ENCODE measurements around the gene TNNT3. TPM values are rescaled to one million over a fixed set of nuclear protein-coding genes. Genes with fewer than 3 reads are reported as not detected.
A peak's percentile ranks its signal among the peaks of the same experiment; 100 is the strongest.

TNNT3 gene
- total RNA-seq, 8 experiments from 2014 or later, result 0.11 to 25.9 (median 3.6) TPM; not detected in 3

- peaks cover under 1 to 23% of the 10 kb centered on the region in 2 donors for H3K4me1 ChIP-seq (replicated peaks in 1 of 2)
- no peak overlapping the region for H3K4me3 ChIP-seq
- H3K27ac ChIP-seq, result no peak overlapping the region
- in situ Hi-C loops (cut with MboI; ENCODE audit: low pct_unique_long_range_greater_than_20kb in 2 of 9, low sequenced_read_pairs in 9 of 9, unreplicated experiment in 9 of 9), result loop anchor here in 1 of 9 experiments (25.0 kb wide), 1 partner anchor 285 kb away; the partner anchor contains the start of genes INS and TH
- no peak for ATAC-seq (replicated peaks in 6 of 8)
- WGBS, 10 experiments, result 0 to 95% (median 63%) methylated on average over 1 to 8 of the region's 33 CpGs; no CpG with 5 or more reads in 6 of the 10 experiments
Observed at GRCh38 chr11:1877211-1878136, 42.0 kb upstream of the TNNT3 start.

DNA sequence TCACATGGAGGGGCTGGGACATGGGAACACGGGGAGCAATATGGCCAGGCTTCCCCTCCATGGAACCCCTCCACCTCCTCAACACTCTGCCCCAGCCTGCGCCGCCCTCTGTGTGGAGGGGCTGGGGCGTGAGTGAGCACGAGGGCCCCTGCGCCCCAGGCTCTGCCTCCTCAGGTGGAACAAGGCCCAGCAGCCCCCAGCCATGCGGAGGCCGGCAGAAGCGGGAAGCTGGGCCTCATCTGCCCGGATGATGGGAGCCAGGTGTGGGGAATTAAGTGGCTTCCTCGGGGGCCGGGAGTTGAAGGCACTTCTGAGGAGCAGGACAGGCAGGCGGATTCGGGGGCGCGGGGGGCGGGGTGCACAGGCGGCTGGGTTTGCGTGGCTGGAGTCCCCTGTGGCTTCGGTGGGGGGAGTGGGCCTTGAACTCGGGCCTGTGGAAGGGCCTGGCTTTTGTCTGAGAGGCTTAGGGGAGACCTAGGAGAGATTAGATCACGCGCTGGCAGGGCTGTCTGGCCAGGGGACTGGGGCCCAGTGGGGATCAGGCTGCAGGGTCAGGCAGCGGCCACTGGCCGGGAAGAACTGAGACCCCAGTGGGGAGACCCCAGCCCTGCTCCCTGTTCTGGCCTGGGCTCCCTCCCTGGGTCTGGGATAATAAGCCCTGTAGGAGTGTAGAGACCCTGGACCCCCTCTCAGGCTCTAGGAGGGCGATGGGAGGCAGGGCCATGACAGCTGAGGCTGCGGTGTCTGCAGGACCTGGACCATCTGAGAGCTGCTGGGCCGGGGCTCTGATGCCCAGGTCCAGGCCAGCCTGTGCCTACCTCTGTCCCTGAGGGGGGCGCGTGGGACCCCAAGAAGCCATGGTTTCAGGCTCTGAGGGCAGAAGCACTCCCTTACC is 41.1 kb upstream of the TNNT3 start:
- in situ Hi-C loops (cut with MboI; ENCODE audit: low pct_unique_long_range_greater_than_20kb in 2 of 9, low sequenced_read_pairs in 9 of 9, unreplicated experiment in 9 of 9), result loop anchor here in 1 of 9 experiments (25.0 kb wide), 1 partner anchor 284 kb away; the partner anchor contains the start of genes INS and TH
- no peak for ATAC-seq (replicated peaks in 6 of 8)
- Histone ChIP-seq H3K4me3 (no peak overlapping the region), H3K4me1 (replicated peaks in 1 of 2) (peaks cover 4 to 23% of the 10 kb centered on the region in 2 donors), H3K27ac (no peak overlapping the region)
- WGBS, 10 experiments, result 50 to 100% (median 75%) methylated on average over 1 to 2 of the region's 30 CpGs; no CpG with 5 or more reads in 6 of the 10 experiments

GRCh38 chr11:1879342-1879940 is 40.1 kb upstream of the TNNT3 start:
- ATAC-seq (replicated peaks in 6 of 8), result no peak
- 20 to 100% (median 83%) methylated on average over 1 to 3 of the region's 13 CpGs; no CpG with 5 or more reads in 5 of the 10 experiments for WGBS, 10 experiments
- H3K4me3 ChIP-seq, result no peak overlapping the region
- no peak overlapping the region for H3K27ac ChIP-seq
- H3K4me1 ChIP-seq (replicated peaks in 1 of 2), result peaks cover 4 to 23% of the 10 kb centered on the region in 2 donors
- in situ Hi-C loops (cut with MboI; ENCODE audit: low pct_unique_long_range_greater_than_20kb in 2 of 9, low sequenced_read_pairs in 9 of 9, unreplicated experiment in 9 of 9), result loop anchor here in 1 of 9 experiments (25.0 kb wide), 1 partner anchor 283 kb away; the partner anchor contains the start of genes INS and TH

DNA sequence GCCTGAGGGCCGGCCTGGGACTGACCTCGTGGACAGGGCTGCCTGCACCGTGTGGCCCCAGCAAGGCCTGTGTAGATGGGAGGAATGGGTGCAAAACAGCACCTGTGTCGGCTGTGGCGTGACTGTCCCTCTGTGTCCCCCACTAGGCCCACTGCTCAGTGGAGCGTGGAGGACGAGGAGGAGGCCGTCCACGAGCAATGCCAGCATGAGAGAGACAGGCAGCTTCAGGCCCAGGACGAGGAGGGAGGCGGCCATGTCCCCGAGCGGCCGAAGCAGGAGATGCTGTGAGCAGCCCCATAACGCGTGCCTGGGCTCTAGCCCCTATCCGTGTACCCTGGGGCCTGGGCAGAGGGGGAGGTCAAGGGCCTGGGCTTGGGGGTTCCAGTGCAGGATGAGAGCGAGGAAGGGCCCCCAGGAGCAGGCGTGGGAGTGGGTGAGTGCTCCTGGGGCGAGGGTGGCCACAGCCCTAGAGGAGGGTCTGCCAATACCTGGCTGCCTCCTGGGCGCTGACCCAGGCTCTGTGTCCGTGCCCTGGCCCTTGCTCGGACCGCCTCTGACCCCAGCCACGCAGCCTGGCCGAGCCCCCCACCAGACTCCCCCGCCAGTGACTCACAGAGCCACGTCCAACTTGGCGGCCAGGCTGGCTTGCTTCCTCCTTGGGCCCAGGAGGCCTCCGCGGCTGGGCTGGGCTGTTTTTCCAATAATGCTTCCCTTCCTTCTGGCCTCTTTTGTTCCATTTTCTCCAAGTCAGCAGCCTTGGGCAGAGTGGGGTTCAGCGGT is 39.4 kb upstream of the TNNT3 start:
- Histone ChIP-seq H3K27ac (no peak overlapping the region), H3K4me1 (replicated peaks in 1 of 2) (peaks cover 4 to 23% of the 10 kb centered on the region in 2 donors), H3K4me3 (no peak overlapping the region)
- in situ Hi-C loops (cut with MboI; ENCODE audit: low pct_unique_long_range_greater_than_20kb in 2 of 9, low sequenced_read_pairs in 9 of 9, unreplicated experiment in 9 of 9), result loop anchor here in 1 of 9 experiments (25.0 kb wide), 1 partner anchor 282 kb away; the partner anchor contains the start of genes INS and TH
- 73 to 100% (median 87%) methylated on average over 1 to 3 of the region's 32 CpGs; no CpG with 5 or more reads in 5 of the 10 experiments for WGBS, 10 experiments
- peak in 2 of 8 experiments; percentile 1 to 4 for ATAC-seq (replicated peaks in 6 of 8)

- in situ Hi-C loops (cut with MboI; ENCODE audit: low pct_unique_long_range_greater_than_20kb in 2 of 9, low sequenced_read_pairs in 9 of 9, unreplicated experiment in 9 of 9), result loop anchor here in 1 of 9 experiments (25.0 kb wide), 1 partner anchor 281 kb away; the partner anchor contains the start of genes INS and TH
- WGBS, 10 experiments, result 0 to 95% (median 83%) methylated on average over 1 to 4 of the region's 9 CpGs; no CpG with 5 or more reads in 7 of the 10 experiments
- Histone ChIP-seq H3K27ac (no peak overlapping the region), H3K4me3 (no peak overlapping the region), H3K4me1 (replicated peaks in 1 of 2) (peaks cover 4 to 18% of the 10 kb centered on the region in 2 donors)
- ATAC-seq (replicated peaks in 6 of 8), result peak in 2 of 8 experiments; percentile 7 to 11
Observed at GRCh38 chr11:1880746-1881441, 38.6 kb upstream of the TNNT3 start.

DNA sequence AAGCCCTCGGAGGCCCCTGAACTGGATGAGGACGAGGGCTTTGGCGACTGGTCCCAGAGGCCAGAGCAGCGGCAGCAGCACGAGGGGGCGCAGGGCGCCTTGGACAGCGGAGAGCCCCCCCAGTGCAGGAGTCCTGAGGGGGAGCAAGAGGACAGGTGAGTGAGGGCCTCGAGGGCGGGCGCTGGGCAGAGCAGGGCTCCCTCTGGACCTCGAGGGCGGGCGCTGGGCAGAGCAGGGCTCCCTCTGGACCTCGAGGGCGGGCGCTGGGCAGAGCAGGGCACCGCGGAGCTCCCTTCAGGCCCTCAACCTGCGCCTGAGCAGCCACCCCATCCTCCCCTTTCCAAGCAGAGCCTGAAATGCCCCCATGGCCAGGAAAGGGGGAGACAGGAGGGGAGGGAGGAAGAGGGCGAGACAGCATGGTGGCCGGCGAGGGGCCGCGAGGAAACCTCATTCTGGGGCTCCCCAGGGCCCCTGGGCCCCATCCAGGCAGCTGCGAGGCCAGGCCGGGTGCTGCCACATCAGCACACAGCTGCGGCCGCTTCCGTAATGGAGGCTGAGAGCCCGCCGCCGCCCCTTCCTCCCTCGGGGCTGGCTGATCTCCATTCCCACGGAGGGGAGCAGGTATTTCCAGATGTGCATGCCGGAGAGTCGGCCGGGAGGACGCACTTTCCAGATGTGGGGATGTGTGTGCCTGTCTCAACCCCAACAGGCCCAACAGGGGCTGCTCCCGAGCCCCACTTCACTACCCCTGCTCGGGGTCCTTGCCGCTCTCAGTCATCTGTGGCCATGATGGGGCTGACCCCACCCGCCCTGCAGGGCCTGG is 37.9 kb upstream of the TNNT3 start:
- peak in 3 of 8 experiments; percentile 13 to 30 (median 21) for ATAC-seq (replicated peaks in 6 of 8)

DNA sequence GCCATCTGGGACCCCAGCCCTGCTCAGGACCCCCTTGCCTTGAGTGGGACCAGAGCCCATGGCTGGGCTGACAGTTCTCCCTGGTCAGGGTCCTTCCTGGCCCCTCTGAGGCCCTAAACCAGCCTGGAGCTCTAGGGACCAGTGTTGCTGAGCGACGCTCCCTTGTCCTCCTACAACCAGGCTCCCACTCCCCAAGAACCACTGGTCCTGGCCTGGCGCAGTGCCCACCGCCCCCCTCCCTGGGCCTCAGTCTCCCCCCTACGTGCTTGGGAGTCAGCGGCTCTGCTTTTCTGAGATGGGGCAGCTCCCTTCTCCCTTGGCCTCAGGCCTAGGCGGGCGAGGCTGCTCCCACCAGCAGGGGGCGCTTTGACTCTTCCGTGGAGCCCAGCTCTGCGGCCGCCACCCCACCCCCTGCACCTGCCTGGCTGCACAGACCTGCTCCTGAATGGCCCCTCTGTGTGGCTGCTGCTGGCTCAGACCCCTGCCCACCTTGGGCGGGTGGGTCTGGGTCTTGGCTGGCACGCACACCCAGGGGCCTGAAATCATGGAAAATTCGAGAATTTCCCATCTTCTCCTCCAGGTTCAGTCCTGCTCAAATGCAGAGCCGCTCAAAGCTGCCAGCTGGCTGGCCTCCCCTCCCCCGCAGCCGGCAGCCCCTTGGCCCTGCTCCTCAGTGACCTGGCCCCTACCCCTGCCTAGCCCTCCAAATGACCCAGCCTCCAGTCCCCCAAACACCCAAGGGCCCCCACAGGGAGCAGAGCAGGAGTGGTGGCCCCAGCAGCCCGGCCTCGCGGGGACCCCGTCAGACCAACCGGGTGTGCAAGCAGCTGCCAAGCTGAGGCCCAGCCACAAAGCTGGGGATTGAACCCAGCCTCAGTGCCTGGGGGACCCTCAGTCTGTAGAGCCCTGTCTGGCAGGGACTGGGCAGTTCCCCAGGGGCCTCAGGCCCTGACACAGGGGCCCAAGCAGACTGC is 37.0 kb upstream of the TNNT3 start:
- WGBS, 10 experiments, result 20 to 90% methylated on average over 1 to 2 of the region's 23 CpGs; no CpG with 5 or more reads in 8 of the 10 experiments
- peaks cover 4 to 8% of the 10 kb centered on the region in 2 donors for H3K4me1 ChIP-seq (replicated peaks in 1 of 2)
- ATAC-seq (replicated peaks in 6 of 8), result peak; percentile 56 to 99 (median 98)
- in situ Hi-C loops (cut with MboI; ENCODE audit: low pct_unique_long_range_greater_than_20kb in 2 of 9, low sequenced_read_pairs in 9 of 9, unreplicated experiment in 9 of 9), result loop anchor here in 1 of 9 experiments (25.0 kb wide), 1 partner anchor 280 kb away; the partner anchor contains the start of genes INS and TH
- no peak overlapping the region for H3K27ac ChIP-seq
- no peak overlapping the region for H3K4me3 ChIP-seq

More for the DNA sequence above, 37.9 kb upstream of the TNNT3 start:
- in situ Hi-C loops (cut with MboI; ENCODE audit: low pct_unique_long_range_greater_than_20kb in 2 of 9, low sequenced_read_pairs in 9 of 9, unreplicated experiment in 9 of 9), result loop anchor here in 1 of 9 experiments (25.0 kb wide), 1 partner anchor 281 kb away; the partner anchor contains the start of genes INS and TH
- WGBS, 10 experiments, result 0 to 60% methylated on average over 1 to 2 of the region's 43 CpGs; no CpG with 5 or more reads in 8 of the 10 experiments
- peaks cover 4 to 14% of the 10 kb centered on the region in 2 donors for H3K4me1 ChIP-seq (replicated peaks in 1 of 2)
- no peak overlapping the region for H3K27ac ChIP-seq
- H3K4me3 ChIP-seq, result no peak overlapping the region

- no peak overlapping the region for H3K27ac ChIP-seq
- in situ Hi-C loops (cut with MboI; ENCODE audit: low pct_unique_long_range_greater_than_20kb in 2 of 9, low sequenced_read_pairs in 9 of 9, unreplicated experiment in 9 of 9), result loop anchor here in 1 of 9 experiments (25.0 kb wide), 1 partner anchor 279 kb away; the partner anchor contains the start of genes INS and TH
- H3K4me1 ChIP-seq (replicated peaks in 1 of 2), result peaks cover 4 to 7% of the 10 kb centered on the region in 2 donors
- WGBS, 10 experiments, result 60 to 100% (median 87%) methylated on average over 1 to 5 of the region's 14 CpGs; no CpG with 5 or more reads in 6 of the 10 experiments
- ATAC-seq (replicated peaks in 6 of 8), result no peak
- no peak overlapping the region for H3K4me3 ChIP-seq
Observed at GRCh38 chr11:1883346-1884302, 35.9 kb upstream of the TNNT3 start.

All from motor neuron (in vitro differentiated cells).